Activated CD4-positive, alpha-beta T cell treated with anti-CD3 and anti-CD28 coated beads, Interleukin-2, amount 10 ng/mL, durations not matched to agents 7 days and 5 days (primary cell): Measurements from ENCODE around the gene TTC13. TPM values are rescaled to one million over a fixed set of nuclear protein-coding genes. Genes with fewer than 3 reads are reported as not detected.
"Not testable (repeated sequence)": the region's sequence is repeated elsewhere in the genome, so short reads cannot be mapped to it uniquely, and the experiment has no call there.

Experiments
- CTCF ChIA-PET: fragments of 350-600 bp; sonication (Branson Sonifier 250); formaldehyde crosslinking; loops from one replicate; lab custom pipeline; 2021; ENCODE audit warnings: antibody characterized with exemption; lab: Charles Lee
- POLR2A ChIA-PET: fragments of 350-600 bp; sonication (Branson Sonifier 250); formaldehyde crosslinking; loops from one replicate; lab custom pipeline; 2021; ENCODE audit warnings: antibody characterized with exemption; lab: Charles Lee
- DNase-seq: peaks from one replicate; pipeline ENCODE4 v3.0.0-alpha.2; 2020
- H3K27ac Mint-ChIP-seq: one replicate; pipeline ENCODE4 v1.8.0; 2021; ENCODE audit warnings: mild to moderate bottlenecking, moderate library complexity, mixed read lengths
- H3K27me3 Mint-ChIP-seq: one replicate; pipeline ENCODE4 v1.8.0; 2021; ENCODE audit warnings: mixed read lengths
- H3K36me3 Mint-ChIP-seq: one replicate; pipeline ENCODE4 v1.8.0; 2021; ENCODE audit warnings: low read depth, mixed read lengths
- H3K4me1 Mint-ChIP-seq: one replicate; pipeline ENCODE4 v1.8.0; 2021; ENCODE audit warnings: mixed read lengths
- H3K4me3 Mint-ChIP-seq: one replicate; pipeline ENCODE4 v1.8.0; 2021; ENCODE audit warnings: mild to moderate bottlenecking, moderate library complexity, mixed read lengths
- H3K9me3 Mint-ChIP-seq: one replicate; pipeline ENCODE4 v1.8.0; 2021; ENCODE audit warnings: mixed read lengths
- total RNA-seq, 2 experiments: library from RNA; stranded (reverse); gene quantifications; one replicate each; pipeline ENCODE4 v1.2.3, GENCODE V29; 2021

The TTC13 gene, protein sequence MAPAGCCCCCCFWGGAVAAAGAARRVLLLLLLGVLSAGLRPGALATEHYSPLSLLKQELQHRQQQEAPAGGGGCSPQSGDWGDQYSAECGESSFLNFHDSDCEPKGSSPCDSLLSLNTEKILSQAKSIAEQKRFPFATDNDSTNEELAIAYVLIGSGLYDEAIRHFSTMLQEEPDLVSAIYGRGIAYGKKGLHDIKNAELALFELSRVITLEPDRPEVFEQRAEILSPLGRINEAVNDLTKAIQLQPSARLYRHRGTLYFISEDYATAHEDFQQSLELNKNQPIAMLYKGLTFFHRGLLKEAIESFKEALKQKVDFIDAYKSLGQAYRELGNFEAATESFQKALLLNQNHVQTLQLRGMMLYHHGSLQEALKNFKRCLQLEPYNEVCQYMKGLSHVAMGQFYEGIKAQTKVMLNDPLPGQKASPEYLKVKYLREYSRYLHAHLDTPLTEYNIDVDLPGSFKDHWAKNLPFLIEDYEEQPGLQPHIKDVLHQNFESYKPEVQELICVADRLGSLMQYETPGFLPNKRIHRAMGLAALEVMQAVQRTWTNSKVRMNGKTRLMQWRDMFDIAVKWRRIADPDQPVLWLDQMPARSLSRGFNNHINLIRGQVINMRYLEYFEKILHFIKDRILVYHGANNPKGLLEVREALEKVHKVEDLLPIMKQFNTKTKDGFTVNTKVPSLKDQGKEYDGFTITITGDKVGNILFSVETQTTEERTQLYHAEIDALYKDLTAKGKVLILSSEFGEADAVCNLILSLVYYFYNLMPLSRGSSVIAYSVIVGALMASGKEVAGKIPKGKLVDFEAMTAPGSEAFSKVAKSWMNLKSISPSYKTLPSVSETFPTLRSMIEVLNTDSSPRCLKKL
- total RNA-seq: 10 to 100 TPM; 35.4 to 39.2 TPM

DNA sequence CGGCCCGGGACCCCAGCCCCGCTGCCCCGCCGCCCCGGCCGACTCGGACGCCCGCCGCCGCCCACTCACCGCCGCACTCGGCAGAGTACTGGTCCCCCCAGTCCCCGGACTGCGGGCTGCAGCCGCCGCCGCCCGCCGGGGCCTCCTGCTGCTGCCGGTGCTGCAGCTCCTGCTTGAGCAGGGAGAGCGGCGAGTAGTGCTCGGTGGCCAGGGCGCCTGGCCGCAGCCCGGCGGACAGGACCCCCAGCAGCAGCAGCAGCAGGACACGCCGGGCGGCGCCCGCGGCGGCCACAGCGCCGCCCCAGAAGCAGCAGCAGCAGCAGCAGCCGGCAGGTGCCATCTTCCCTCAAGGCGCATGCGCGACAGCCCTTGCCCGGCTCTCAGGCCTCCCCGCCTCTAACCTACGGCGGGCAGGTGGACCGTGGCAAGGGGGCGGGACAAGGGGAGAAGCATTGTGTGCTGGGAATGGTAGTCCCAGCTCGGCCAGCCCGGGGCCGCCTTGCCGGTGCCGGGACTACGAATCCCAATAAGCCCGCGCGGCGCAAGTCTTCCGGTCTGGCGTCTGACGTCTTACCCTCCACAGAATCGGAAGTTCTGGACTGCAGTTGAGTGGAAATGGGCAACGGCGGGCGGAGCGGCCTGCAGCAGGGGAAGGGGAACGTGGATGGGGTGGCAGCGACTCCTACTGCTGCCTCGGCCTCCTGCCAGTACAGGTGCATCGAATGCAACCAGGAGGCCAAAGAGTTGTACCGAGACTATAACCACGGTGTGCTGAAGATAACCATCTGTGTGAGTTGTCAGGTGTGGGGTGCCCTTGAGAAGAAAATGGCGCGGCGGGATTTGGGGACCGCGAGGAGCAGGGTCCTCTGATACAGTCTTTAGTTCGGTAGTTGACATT is at the start of gene TTC13, which contains the start of gene ARV1:
TSS of gene TTC13 (minus strand) at position 371 of the 898 bp plus-strand sequence. CDS start at position 340, 31 bp downstream.
TSS of gene ARV1 (plus strand) at position 604 of the 898 bp plus-strand sequence. CDS start at position 616, 12 bp downstream.
- peak; percentile 98 for DNase-seq
- Mint-ChIP-seq H3K4me1 (peaks cover 37% of the 10 kb centered on the region), H3K27me3 (no peaks in the 10 kb centered on the region), H3K9me3 (no peaks in the 10 kb centered on the region), H3K36me3 (peaks cover 33% of the 10 kb centered on the region), H3K27ac (peak within 1 kb of the TSS; percentile 98), H3K4me3 (peak within 1 kb of the TSS; percentile 98)
- ChIA-PET POLR2A (no interaction called here), CTCF (interaction anchor here (1.1 to 1.9 kb wide), 3 partner anchors 9 to 13 kb away, joined by 3 to 14 read pairs (median 5); no protein-coding TSS in a partner anchor)

DNA sequence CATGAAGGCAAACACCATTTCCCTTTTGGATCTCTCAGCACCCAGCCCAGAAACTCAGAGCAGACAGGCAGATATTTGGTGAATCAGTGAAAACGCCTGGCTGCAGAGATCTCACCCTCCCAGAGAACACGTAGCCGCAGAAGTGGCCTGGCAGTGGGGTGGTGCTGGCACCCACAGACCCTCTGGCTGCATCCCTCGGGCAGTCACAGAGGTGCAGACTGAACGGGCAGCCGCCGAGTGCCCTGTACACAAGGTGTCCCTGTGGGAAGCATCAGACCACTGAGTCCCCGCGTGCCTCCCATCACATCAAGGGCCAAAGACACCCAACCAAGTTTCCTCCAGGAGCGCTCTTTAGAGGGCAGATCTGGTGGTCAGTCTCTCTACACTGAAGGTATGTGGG is 49.3 kb upstream of the TTC13 start:
- CTCF ChIA-PET: interaction anchor here (0.5 kb wide), 1 partner anchor 20 kb away, joined by 3 read pairs; no protein-coding TSS in a partner anchor
- Mint-ChIP-seq H3K4me3 (no peak overlapping the region), H3K27ac (no peak overlapping the region)

DNA sequence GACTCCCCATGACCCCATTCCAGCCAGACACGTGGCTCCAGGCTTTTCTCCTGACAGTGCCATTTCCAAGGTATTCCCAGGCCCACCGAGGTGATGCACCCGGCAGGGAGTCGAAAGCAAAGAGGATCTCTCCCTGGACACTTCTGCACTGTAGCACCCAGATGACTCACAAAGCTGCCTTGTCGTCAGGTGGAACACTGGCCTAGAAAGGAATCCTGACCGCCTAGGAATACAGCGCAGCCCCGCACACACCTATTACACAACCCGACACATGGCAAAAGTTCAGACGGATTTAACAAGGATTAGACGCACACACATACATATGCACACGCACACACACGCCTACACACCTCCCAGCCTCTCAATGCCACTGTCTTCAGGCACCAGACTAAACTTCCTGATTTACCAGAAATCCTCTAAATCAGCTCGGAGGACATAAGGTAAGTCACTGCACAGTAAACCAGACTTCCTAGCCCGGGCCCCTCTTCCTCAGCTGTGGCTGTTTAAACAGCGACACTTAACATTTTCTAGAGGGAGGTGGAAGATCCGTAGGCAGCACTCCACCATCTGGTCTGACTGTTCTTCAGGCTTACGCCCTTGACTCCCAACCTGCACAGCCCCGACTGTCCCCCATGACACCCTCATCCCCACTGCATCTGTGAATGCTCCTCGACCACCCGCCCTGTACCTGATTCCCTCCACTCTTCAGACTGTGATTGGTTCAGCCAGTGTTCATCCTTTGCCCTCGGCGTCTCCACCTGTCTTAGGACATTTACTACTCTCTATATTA is 48.7 kb upstream of the TTC13 start:
- H3K36me3 Mint-ChIP-seq: no peaks in the 10 kb centered on the region
- H3K9me3 Mint-ChIP-seq: no peaks in the 10 kb centered on the region
- H3K4me3 Mint-ChIP-seq: no peak overlapping the region
- H3K27me3 Mint-ChIP-seq: no peaks in the 10 kb centered on the region
- H3K27ac Mint-ChIP-seq: no peak overlapping the region
- DNase-seq: no peak
- ChIA-PET POLR2A (no interaction called here), CTCF (interaction anchor here (0.5 kb wide), 1 partner anchor 20 kb away, joined by 3 read pairs; no protein-coding TSS in a partner anchor)
- H3K4me1 Mint-ChIP-seq: peaks cover 6% of the 10 kb centered on the region

More for the DNA sequence above, 49.3 kb upstream of the TTC13 start:
- Mint-ChIP-seq H3K27me3 (no peaks in the 10 kb centered on the region), H3K9me3 (no peaks in the 10 kb centered on the region), H3K36me3 (no peaks in the 10 kb centered on the region), H3K4me1 (peaks cover 7% of the 10 kb centered on the region)
- POLR2A ChIA-PET: no interaction called here
- DNase-seq: no peak

DNA sequence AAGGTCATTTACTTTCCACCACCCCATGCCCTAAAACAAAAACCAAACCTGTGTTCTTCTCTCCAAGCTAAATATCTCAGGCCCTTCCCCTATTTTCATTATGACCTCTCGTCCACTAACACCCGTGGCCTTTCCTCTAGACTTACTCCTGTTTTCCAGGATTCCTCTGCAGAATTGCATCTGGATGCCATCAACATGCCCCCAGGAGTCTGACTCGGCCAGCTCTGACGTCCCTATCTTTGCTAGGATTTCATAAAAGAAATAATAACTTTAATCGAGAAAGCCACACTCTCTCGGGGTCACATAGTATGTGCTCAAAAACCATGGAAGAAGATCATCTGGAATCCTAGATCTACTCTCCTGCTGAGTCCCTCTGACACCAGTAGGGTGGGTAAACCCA is 47.9 kb upstream of the TTC13 start:
- peaks cover 6% of the 10 kb centered on the region for H3K4me1 Mint-ChIP-seq
- H3K27me3 Mint-ChIP-seq: no peaks in the 10 kb centered on the region
- DNase-seq: no peak
- ChIA-PET CTCF (no interaction called here), POLR2A (no interaction called here)
- no peak overlapping the region for H3K27ac Mint-ChIP-seq
- no peaks in the 10 kb centered on the region for H3K9me3 Mint-ChIP-seq
- H3K36me3 Mint-ChIP-seq: no peaks in the 10 kb centered on the region
- no peak overlapping the region for H3K4me3 Mint-ChIP-seq

DNA sequence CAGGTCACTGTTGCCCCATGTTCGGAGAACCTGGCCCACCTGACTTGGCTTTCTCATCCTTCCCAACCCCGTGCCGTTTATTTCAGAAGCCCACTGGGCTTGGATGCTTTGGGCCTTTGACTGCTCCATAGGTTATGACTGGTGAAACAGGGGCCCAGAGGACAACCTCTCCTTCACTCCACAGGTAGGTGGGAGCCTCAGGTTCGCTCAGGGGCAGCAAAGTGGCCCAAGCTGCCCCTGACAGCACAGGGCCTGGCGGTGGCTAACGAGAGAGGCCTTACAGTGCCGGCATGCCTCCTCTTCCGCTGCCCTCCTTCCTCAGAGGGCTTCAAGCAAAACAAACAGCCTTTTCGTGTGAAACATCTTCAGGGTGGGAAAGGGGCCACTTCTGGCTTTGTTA is 44.5 kb upstream of the TTC13 start:
- ChIA-PET CTCF (no interaction called here), POLR2A (no interaction called here)
- no peaks in the 10 kb centered on the region for H3K9me3 Mint-ChIP-seq
- no peak overlapping the region for H3K27ac Mint-ChIP-seq
- DNase-seq: no peak
- peaks cover 20% of the 10 kb centered on the region for H3K4me1 Mint-ChIP-seq
- H3K36me3 Mint-ChIP-seq: no peaks in the 10 kb centered on the region
- no peak overlapping the region for H3K4me3 Mint-ChIP-seq
- H3K27me3 Mint-ChIP-seq: no peaks in the 10 kb centered on the region

DNA sequence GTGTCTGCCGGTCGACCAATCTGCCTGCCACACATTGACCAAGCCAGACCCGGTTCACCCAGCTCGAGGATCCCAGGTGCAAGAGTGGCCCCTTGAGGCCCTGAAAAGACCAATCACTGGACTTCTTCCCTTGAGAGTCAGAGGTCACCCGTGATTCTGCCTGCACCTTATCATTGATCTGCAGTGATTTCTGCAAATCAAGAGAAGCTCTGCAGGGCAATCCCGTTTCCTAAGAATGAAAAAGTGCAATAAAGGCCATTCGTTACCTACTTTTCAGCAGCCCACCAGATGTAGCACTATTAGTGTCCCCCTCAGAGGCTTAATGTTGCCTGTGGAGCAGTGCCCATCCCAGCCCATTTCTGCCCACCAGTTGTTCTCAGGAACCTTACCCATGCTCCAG is 43.9 kb upstream of the TTC13 start:
- DNase-seq, POLR2A ChIA-PET, H3K27me3 Mint-ChIP-seq, H3K9me3 Mint-ChIP-seq, H3K36me3 Mint-ChIP-seq, H3K4me3 Mint-ChIP-seq, H3K27ac Mint-ChIP-seq: not testable (repeated sequence)
- CTCF ChIA-PET: interaction anchor here (1.0 kb wide), 1 partner anchor 9 kb away, joined by 3 read pairs; no protein-coding TSS in a partner anchor
- H3K4me1 Mint-ChIP-seq: peaks cover 20% of the 10 kb centered on the region

DNA sequence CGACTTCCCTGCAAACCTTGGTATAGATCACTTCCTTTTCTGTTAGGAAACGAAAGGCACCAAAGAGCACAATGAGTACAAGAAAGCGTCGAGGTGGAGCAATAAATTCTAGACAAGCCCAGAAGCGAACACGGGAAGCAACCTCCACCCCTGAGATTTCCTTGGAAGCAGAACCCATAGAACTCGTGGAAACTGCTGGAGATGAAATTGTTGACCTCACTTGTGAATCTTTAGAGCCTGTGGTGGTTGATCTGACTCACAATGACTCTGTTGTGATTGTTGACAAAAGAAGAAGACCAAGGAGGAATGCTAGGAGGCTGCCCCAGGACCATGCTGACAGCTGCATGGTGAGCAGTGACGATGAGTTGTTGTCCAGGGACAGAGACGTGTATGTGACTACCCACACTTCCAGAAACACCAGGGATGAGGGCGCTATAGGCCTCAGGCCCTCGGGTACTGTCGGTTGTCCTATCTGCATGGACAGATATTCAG is 42.9 kb upstream of the TTC13 start:
- DNase-seq: no peak
- POLR2A ChIA-PET: no interaction called here
- Mint-ChIP-seq H3K27me3 (no peaks in the 10 kb centered on the region), H3K9me3 (no peaks in the 10 kb centered on the region), H3K4me1 (peaks cover 19% of the 10 kb centered on the region), H3K36me3 (no peaks in the 10 kb centered on the region), H3K4me3 (no peak overlapping the region), H3K27ac (no peak overlapping the region)
- CTCF ChIA-PET: interaction anchor here (1.0 kb wide), 1 partner anchor 8 kb away, joined by 3 read pairs; no protein-coding TSS in a partner anchor

DNA sequence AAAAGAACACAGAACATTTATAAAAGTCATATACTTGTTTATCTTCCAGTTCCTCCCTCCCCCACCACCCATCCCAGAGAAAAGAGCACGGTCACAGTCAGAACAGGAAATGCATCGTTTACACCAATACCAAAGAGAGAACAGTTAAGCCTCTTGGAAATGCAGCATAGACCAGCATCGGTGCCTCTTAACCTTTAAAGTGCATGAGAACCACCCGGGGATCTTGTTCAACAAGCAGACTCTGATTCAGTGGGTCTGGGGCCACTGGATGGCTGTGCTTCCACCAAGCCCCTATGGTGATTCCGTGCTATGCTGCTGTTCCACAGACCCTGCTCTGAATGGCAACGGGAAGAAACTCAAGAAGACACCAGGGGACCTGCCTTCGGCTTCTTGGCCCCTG is 42.2 kb upstream of the TTC13 start:
- H3K4me3 Mint-ChIP-seq: peak overlapping the region; percentile 73
- CTCF ChIA-PET: no interaction called here
- POLR2A ChIA-PET: no interaction called here
- no peak for DNase-seq
- H3K9me3 Mint-ChIP-seq: no peaks in the 10 kb centered on the region
- peaks cover 19% of the 10 kb centered on the region for H3K4me1 Mint-ChIP-seq
- H3K27ac Mint-ChIP-seq: peak overlapping the region; percentile 90
- H3K36me3 Mint-ChIP-seq: no peaks in the 10 kb centered on the region
- H3K27me3 Mint-ChIP-seq: no peaks in the 10 kb centered on the region

DNA sequence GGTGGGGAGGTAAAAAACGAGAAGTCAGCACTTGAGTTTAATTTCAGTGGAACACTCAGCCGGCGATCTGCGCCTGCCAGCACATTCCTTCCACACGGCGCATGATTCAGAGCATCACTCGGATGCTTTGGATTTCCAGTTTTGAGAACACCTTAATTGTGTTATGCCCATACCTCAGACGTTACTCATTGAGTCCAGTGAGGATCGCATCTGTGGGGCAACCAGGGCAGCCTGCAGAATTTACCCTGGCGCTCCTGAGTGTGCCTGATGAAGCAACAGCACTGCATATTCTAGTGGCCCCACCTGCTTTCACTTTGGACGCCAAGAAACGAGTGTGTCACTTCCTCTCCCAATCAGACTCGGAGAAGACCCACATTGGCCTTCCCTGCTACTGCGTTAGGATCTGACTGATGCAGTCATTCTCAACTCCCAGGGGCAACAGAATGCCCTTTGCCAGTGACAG is 41.5 kb upstream of the TTC13 start:
- Mint-ChIP-seq H3K4me3 (peak overlapping the region; percentile 73), H3K27me3 (no peaks in the 10 kb centered on the region), H3K27ac (peak overlapping the region; percentile 90), H3K9me3 (no peaks in the 10 kb centered on the region), H3K4me1 (peaks cover 19% of the 10 kb centered on the region), H3K36me3 (no peaks in the 10 kb centered on the region)
- DNase-seq: peak; percentile 48
- POLR2A ChIA-PET: no interaction called here
- CTCF ChIA-PET: no interaction called here

DNA sequence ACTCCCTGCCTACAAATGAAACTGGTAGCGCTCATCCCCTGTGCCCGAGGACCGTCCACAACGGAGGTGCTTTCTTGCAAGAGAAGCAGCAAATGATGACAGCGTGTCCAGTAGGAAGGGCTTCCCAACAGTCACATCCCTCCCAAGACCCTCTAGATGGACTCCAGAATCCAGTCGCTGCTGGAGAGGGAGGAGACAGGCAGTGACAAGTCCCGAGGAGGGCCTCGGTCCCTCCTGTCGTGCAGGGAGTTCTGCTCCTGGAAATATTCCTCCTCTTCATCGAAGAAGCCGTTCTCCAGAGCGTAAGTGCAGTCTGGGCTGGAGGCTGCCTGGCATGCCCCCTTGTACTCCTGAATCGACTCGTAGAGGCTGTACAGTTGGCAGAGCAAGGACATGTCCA is 41.0 kb upstream of the TTC13 start:
- no peak for DNase-seq
- CTCF ChIA-PET: interaction anchor here (0.7 kb wide), 1 partner anchor 25 kb away, joined by 4 read pairs; no protein-coding TSS in a partner anchor
- H3K27me3 Mint-ChIP-seq: no peaks in the 10 kb centered on the region
- POLR2A ChIA-PET: no interaction called here
- no peaks in the 10 kb centered on the region for H3K36me3 Mint-ChIP-seq
- peaks cover 19% of the 10 kb centered on the region for H3K4me1 Mint-ChIP-seq
- peak overlapping the region; percentile 73 for H3K4me3 Mint-ChIP-seq
- no peaks in the 10 kb centered on the region for H3K9me3 Mint-ChIP-seq
- peak overlapping the region; percentile 90 for H3K27ac Mint-ChIP-seq

DNA sequence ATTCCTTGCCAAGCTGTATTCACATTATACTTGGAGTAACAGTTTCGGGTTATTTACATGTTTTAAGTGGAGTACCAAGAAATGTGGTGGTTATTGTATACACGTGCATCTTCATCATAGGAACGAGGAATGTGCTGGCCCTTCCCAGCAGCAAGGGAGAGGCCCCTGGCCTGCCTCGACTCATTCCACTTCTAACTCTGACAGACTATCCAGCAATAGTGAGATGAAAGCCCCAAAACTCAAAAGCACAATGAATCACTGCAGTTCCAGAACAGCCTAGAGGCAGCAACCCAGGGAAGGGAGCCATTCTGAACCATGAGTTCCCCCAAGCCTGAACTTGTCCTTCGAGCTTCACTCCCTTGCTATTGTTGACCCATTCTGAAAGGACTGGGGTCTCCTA is 38.3 kb upstream of the TTC13 start:
- CTCF ChIA-PET: no interaction called here
- H3K4me1 Mint-ChIP-seq: peaks cover 19% of the 10 kb centered on the region
- H3K27me3 Mint-ChIP-seq: no peaks in the 10 kb centered on the region
- no peak for DNase-seq
- no peak overlapping the region for H3K4me3 Mint-ChIP-seq
- H3K27ac Mint-ChIP-seq: no peak overlapping the region
- H3K36me3 Mint-ChIP-seq: no peaks in the 10 kb centered on the region
- POLR2A ChIA-PET: no interaction called here
- H3K9me3 Mint-ChIP-seq: no peaks in the 10 kb centered on the region
